GM12801 (cell line): ENCODE measurements around the gene UNC5B.

Experiments used
- CTCF ChIP-seq: IDR thresholded peaks from one replicate; pipeline ENCODE4 v1.5.1; 2011; ENCODE audit warnings: control low read depth; ENCODE audit not compliant: insufficient read length; ENCODE audit errors: extremely low read depth

Gene UNC5B

DNA sequence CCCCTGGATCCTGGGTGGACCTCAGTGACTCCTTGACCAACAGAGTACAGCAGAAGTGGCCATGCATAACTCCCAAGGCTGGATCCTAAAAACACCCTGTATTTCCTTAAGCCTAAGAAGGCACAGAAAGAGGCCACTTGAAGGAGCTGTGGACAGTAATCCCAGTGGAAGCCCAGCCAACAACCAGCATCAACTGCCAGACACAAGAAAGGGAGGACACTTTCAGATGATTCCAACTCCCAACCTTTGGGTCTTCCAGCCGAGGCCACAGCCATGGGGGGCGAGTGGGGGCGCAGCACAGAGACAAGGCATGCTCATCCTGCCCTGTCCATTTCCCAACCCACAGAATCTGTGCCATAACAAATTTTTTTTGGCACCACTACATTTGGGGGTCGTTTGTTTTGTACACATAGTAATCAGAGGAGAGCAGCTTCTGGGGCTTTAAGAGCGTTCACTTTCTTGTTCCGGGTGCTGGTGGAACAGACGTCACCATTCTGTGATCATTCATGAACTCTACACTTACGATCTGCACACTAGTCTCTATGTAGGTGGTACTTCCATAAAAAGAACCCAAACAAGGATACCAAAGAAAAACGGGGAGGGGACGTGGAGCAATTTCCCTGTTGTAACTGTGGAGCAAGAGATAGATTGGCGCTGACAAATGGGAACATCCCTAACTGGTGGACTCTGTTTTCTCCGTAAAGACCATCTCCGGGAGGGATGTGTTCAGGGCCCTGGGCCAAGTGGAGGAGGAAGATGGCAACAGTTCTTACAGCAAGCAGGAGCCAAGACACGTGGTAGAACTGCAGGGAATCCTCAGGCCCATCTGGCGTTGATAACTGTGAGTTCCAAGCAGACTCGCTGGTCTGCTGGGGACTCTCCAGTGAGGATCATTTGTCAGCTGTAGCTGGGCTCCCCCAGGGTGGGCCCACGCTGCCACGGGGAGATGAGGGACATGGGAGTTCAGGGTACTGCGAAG, 100.7 kb downstream of the UNC5B start:
- no peak for TF ChIP-seq CTCF

GRCh38 chr10:71314028-71314693, 101.8 kb downstream of the UNC5B start:
- TF ChIP-seq CTCF: peak; percentile 39

GRCh38 chr10:71314694-71315225, 102.4 kb downstream of the UNC5B start:
- no peak for TF ChIP-seq CTCF

DNA sequence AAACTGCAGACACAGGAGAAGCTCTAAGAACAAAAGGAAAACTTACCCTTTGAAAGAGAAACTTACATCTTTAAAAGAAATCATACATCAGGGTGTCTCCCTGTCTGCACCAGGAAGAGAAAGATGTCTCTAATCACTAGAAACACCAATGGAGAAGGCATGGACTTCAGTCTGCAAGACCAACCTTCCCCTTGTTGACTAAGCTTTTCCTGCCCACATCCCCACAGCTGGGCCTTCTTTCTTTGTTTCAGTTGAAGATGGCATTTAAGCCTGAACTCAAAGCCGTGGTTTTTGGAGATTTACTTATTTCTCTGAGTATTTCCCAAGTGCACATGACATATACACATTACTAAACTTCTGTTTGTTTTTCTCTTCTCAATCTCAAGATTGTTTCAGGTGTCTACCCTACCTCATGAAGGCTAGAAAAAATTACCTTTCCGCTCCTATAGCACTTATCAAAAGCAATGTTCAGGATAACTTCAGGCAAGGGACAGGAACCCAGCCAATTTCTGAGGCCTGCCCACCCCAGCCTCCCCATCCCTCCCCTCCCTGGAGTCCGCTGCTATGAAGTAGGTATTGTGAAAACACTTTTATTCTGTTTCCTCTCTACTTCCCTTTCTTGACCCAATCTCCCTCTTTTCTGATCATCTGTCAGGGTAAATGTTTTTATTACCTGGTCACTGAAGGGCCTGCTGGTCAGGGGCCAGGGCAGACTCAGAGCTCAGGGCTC, 103.9 kb downstream of the UNC5B start:
- TF ChIP-seq CTCF: no peak

- no peak for TF ChIP-seq CTCF
Observed at GRCh38 chr10:71316786-71317160, 104.4 kb downstream of the UNC5B start.

- no peak for TF ChIP-seq CTCF
Observed at GRCh38 chr10:71317739-71318138, 105.4 kb downstream of the UNC5B start.

- no peak for TF ChIP-seq CTCF
Observed at GRCh38 chr10:71319042-71319799, 106.9 kb downstream of the UNC5B start, which contains the start of gene SLC29A3. SLC29A3 (plus strand) TSS chr10:71319259; CDS start chr10:71319310, 51 bp downstream.
